Hematopoietic multipotent progenitor cell (in vitro differentiated cells): ENCODE measurements around the gene CAMKK1. TPM values are rescaled to one million over a fixed set of nuclear protein-coding genes. Genes with fewer than 3 reads are reported as not detected.
"Not testable (repeated sequence)": the region's sequence is repeated elsewhere in the genome, so short reads cannot be mapped to it uniquely, and the experiment has no call there.

Experiments
- DNase-seq, 3 donors: peaks; one replicate each; pipeline ENCODE4 v3.0.0-alpha.2; 2011 to 2015; ENCODE audit warnings: low read depth in 2 of 3, low spot score in 2 of 3
- total RNA-seq: library from RNA; depleted of rRNA; stranded (reverse); fragments of >200 nt; gene quantifications from one replicate; pipeline ENCODE4 v1.2.3, GENCODE V29; 2012

CAMKK1 gene
- total RNA-seq, 1 donor, result 3.5 TPM

- DNase-seq, result no peak
Observed at GRCh38 chr17:3848229-3848835, 44.5 kb downstream of the CAMKK1 start.

GRCh38 chr17:3847165-3847670 lies 45.6 kb downstream of the CAMKK1 start:
- no peak for DNase-seq

- no peak for DNase-seq
Observed at GRCh38 chr17:3846437-3847164, 46.3 kb downstream of the CAMKK1 start.

GRCh38 chr17:3845621-3846436 lies 47.0 kb downstream of the CAMKK1 start, which contains the start of gene NCBP3:
NCBP3 (minus strand) TSS chr17:3846246; CDS start chr17:3846223, 23 bp downstream.
- peak; percentile 93 to 95 (median 95) for DNase-seq

GRCh38 chr17:3845291-3845620 lies 47.6 kb downstream of the CAMKK1 start:
- peak in 2 of 3 donors; percentile 18 to 38 for DNase-seq

GRCh38 chr17:3844556-3844955 lies 48.3 kb downstream of the CAMKK1 start:
- not testable (repeated sequence) for DNase-seq

- DNase-seq, result peak in 2 of 3 donors; percentile 58 to 71
Observed at GRCh38 chr17:3843935-3844516, 48.8 kb downstream of the CAMKK1 start.

GRCh38 chr17:3838206-3838605 lies 54.6 kb downstream of the CAMKK1 start:
- DNase-seq, result no peak

GRCh38 chr17:3836551-3836950 lies 56.3 kb downstream of the CAMKK1 start:
- no peak for DNase-seq

- no peak for DNase-seq
Observed at GRCh38 chr17:3835410-3836229, 57.2 kb downstream of the CAMKK1 start.

GRCh38 chr17:3834811-3835210 lies 58.0 kb downstream of the CAMKK1 start:
- DNase-seq, result no peak

- no peak for DNase-seq
Observed at GRCh38 chr17:3828852-3829232, 64.0 kb downstream of the CAMKK1 start.

- no peak for DNase-seq
Observed at GRCh38 chr17:3828151-3828851, 64.6 kb downstream of the CAMKK1 start.

GRCh38 chr17:3827124-3827773 lies 65.6 kb downstream of the CAMKK1 start:
- DNase-seq, result peak; percentile 48 to 86 (median 62)

- no peak for DNase-seq
Observed at GRCh38 chr17:3826191-3826590, 66.7 kb downstream of the CAMKK1 start.

GRCh38 chr17:3821101-3821500 lies 71.8 kb downstream of the CAMKK1 start:
- DNase-seq, result no peak

- DNase-seq, result no peak
Observed at GRCh38 chr17:3818786-3819185, 74.1 kb downstream of the CAMKK1 start.

- no peak for DNase-seq
Observed at GRCh38 chr17:3817851-3818605, 74.8 kb downstream of the CAMKK1 start.
